ENCODE results near the gene VN1R5. TPM values are rescaled to one million over a fixed set of nuclear protein-coding genes. Genes with fewer than 3 reads are reported as not detected.

The VN1R5 gene
- total and polyA plus RNA-seq, 9 of the 15 experiments (the other 6 are each of a cell fraction or from before 2014, with no cell fraction given) = not detected

- H3K27ac ChIP-seq (ENCODE audit: extremely low read depth, low read depth, low read length) = no peak overlapping the region
- in situ Hi-C loops (cut with MboI) = no loop called here
- no peak overlapping the region for H3K4me2 ChIP-seq (ENCODE audit: insufficient read depth, low read length)
- ATAC-seq (no peak), FAIRE-seq (peak; percentile 60), DNase-seq (ENCODE audit: extremely low read depth in 1 of 4, low spot score in 3 of 4) (no peak)
- no peak overlapping the region for H3K4me3 ChIP-seq
- ChIA-PET POLR2A (no interaction called here), CTCF (ENCODE audit: low intra/inter-chr PET ratio) (no interaction called here)
- H3K36me3 ChIP-seq (ENCODE audit: control insufficient read depth, insufficient read depth, low read length) = no peaks in the 10 kb centered on the region
- H3K27me3 ChIP-seq (ENCODE audit: control insufficient read depth in 2 of 2, insufficient read depth in 2 of 2, low read length in 2 of 2) = no peaks in the 10 kb centered on the region
- 0 out of 2 replicates have a peak, but pooled peaks have one; percentile 4 for TF ChIP-seq ZNF316 (IDR thresholded peaks at IDR 0.05)
- TF ChIP-seq, protein P1, sequence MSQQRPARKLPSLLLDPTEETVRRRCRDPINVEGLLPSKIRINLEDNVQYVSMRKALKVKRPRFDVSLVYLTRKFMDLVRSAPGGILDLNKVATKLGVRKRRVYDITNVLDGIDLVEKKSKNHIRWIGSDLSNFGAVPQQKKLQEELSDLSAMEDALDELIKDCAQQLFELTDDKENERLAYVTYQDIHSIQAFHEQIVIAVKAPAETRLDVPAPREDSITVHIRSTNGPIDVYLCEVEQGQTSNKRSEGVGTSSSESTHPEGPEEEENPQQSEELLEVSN (IDR thresholded peaks at IDR 0.05; ENCODE audit: borderline replicate concordance in 1 of 2, extremely low read depth in 1 of 2, insufficient read depth in 1 of 2, insufficient read length in 1 of 2, low read depth in 1 of 2, low read length in 1 of 2, poor library complexity in 1 of 2, severe bottlenecking in 1 of 2) = no peak
- no peak for TF ChIP-seq GTF2F1 (IDR thresholded peaks at IDR 0.05; ENCODE audit: low read depth, low read length)
- no peaks in the 10 kb centered on the region for H3K9me1 ChIP-seq (ENCODE audit: control insufficient read depth, insufficient read depth, low read length)
- H4K20me1 ChIP-seq (replicated peaks; ENCODE audit: control insufficient read depth, insufficient read depth, low read length) = no peaks in the 10 kb centered on the region
- no peaks in the 10 kb centered on the region for H3K79me2 ChIP-seq (ENCODE audit: control insufficient read depth, insufficient read depth, low read length)
- H3K9ac ChIP-seq (ENCODE audit: insufficient read depth in 1 of 2, low read depth in 2 of 2, low read length in 2 of 2) = no peak overlapping the region
- H2AFZ ChIP-seq (ENCODE audit: low read depth, low read length) = no peak overlapping the region
- intact Hi-C loops (cut with micrococcal nuclease) = no loop called here
- 13% methylated on average over 3 of the region's 3 CpGs for whole genome bisulfite sequencing (ENCODE audit: insufficient coverage, low coverage, missing lambda C conversion rate)
- H3K4me1 ChIP-seq (replicated peaks in 1 of 2; ENCODE audit: control insufficient read depth in 2 of 2, insufficient read depth in 2 of 2, low read length in 2 of 2) = no peaks in the 10 kb centered on the region
- H3K9me3 ChIP-seq (replicated peaks; ENCODE audit: control insufficient read depth, insufficient read depth, low read depth, low read length) = peaks cover 3% of the 10 kb centered on the region; the same call in 1 of the 2 replicates
- BruUV-seq (replicated peaks) = no TSS peak
These were observed 18.9 kb downstream of the VN1R5 start for GRCh38 chr1:247274605-247275256.

DNA sequence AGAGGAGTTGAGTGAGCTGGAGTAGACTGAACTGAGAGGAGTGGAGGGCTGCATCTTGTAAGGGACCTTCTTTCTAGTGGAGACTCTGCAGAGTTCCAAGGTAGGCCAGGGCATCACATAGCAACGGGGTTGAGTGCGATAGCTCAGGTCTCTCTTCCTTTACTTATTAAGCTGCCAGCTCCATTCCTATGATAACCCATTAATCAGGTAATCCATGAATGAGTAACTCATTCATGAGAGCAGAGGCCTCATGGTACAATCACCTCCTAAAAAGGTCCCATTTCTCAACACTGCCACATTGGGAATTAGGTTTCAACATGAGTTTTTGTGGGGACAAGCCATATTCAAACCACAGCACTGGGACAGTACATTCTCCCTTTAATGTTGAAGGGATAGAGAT is 21.3 kb downstream of the VN1R5 start:
- DNase-seq (ENCODE audit: extremely low read depth in 1 of 4, low spot score in 3 of 4) = no peak
- H3K36me3 ChIP-seq (ENCODE audit: control insufficient read depth, insufficient read depth, low read length) = no peaks in the 10 kb centered on the region
- no peak overlapping the region for H3K4me3 ChIP-seq
- CTCF ChIA-PET (ENCODE audit: low intra/inter-chr PET ratio) = interaction anchor here (0.6 kb wide), 1 partner anchor 428 kb away, joined by 6 read pairs; no protein-coding TSS in a partner anchor
- no peaks in the 10 kb centered on the region; the same call in 1 of the 2 replicates for H3K9me3 ChIP-seq (replicated peaks; ENCODE audit: control insufficient read depth, insufficient read depth, low read depth, low read length)
- no peaks in the 10 kb centered on the region for H3K9me1 ChIP-seq (ENCODE audit: control insufficient read depth, insufficient read depth, low read length)
- H3K79me2 ChIP-seq (ENCODE audit: control insufficient read depth, insufficient read depth, low read length) = no peaks in the 10 kb centered on the region
- WGBS (ENCODE audit: insufficient coverage, low coverage, missing lambda C conversion rate) = 22% methylated on average over 2 of the region's 2 CpGs
- no peak overlapping the region for H3K27ac ChIP-seq (ENCODE audit: extremely low read depth, low read depth, low read length)
- no peaks in the 10 kb centered on the region for H4K20me1 ChIP-seq (replicated peaks; ENCODE audit: control insufficient read depth, insufficient read depth, low read length)
- H3K4me1 ChIP-seq (replicated peaks in 1 of 2; ENCODE audit: control insufficient read depth in 2 of 2, insufficient read depth in 2 of 2, low read length in 2 of 2) = peaks cover 3 to 9% of the 10 kb centered on the region in 2 experiments; a peak in 2 of 5 replicates
- in situ Hi-C loops (cut with MboI) = no loop called here
- H2AFZ ChIP-seq (ENCODE audit: low read depth, low read length) = no peak overlapping the region
- ATAC-seq = no peak; the same call in 2 of the 3 replicates
- POLR2A ChIA-PET = no interaction called here
- TF ChIP-seq FOXJ3 (CRISPR knock-in tag; IDR thresholded peaks at IDR 0.05) (no peak), E2F4 (CRISPR knock-in tag; IDR thresholded peaks at IDR 0.05; ENCODE audit: low read depth) (no peak), RNF2 (IDR thresholded peaks at IDR 0.05) (no peak), ZNF165 (CRISPR knock-in tag; IDR thresholded peaks at IDR 0.05; ENCODE audit: borderline replicate concordance) (no peak), ZNF184 (CRISPR knock-in tag; IDR thresholded peaks at IDR 0.05) (no peak)
- no peak overlapping the region for H3K4me2 ChIP-seq (ENCODE audit: insufficient read depth, low read length)
- no peaks in the 10 kb centered on the region for H3K27me3 ChIP-seq (ENCODE audit: control insufficient read depth in 2 of 2, insufficient read depth in 2 of 2, low read length in 2 of 2)
- BruUV-seq (replicated peaks) = no TSS peak
- H3K9ac ChIP-seq (ENCODE audit: insufficient read depth in 1 of 2, low read depth in 2 of 2, low read length in 2 of 2) = no peak overlapping the region
- intact Hi-C loops (cut with micrococcal nuclease) = no loop called here
- no peak for FAIRE-seq

Measured in K562 (cell line).